Thymus (tissue), 11 donors: ENCODE data around the gene PCMTD2. TPM values are rescaled to one million over a fixed set of nuclear protein-coding genes. Genes with fewer than 3 reads are reported as not detected.
A peak's percentile ranks its signal among the peaks of the same experiment; 100 is the strongest.

Source experiments
- DNase-seq, 9 donors: peaks; one replicate each; pipeline ENCODE4 v3.0.0-alpha.2; 2013; ENCODE audit warnings: low spot score in 9 of 9, low read depth in 6 of 9, missing footprints in 1 of 9
- H3K27ac ChIP-seq, 2 donors: one replicate each; pipeline ENCODE4 v1.5.1; 2013; ENCODE audit warnings: control low read depth in 1 of 2, low read depth in 1 of 2, low read length in 1 of 2, mild to moderate bottlenecking in 1 of 2, moderate library complexity in 1 of 2
- H3K27me3 ChIP-seq, 2 donors: one replicate each; pipeline ENCODE4 v1.5.1; 2013; ENCODE audit warnings: low read length in 1 of 2; ENCODE audit not compliant: control insufficient read depth in 2 of 2, insufficient read depth in 1 of 2
- H3K36me3 ChIP-seq, 2 donors: one replicate each; pipeline ENCODE4 v1.5.1; 2013; ENCODE audit warnings: low read length in 1 of 2, mild to moderate bottlenecking in 1 of 2, moderate library complexity in 1 of 2; ENCODE audit not compliant: control insufficient read depth in 2 of 2, insufficient read depth in 2 of 2
- H3K4me1 ChIP-seq, 2 donors: one replicate each; pipeline ENCODE4 v1.5.1; 2013; ENCODE audit warnings: low read length in 2 of 2; ENCODE audit not compliant: control insufficient read depth in 2 of 2, insufficient read depth in 2 of 2
- H3K4me3 ChIP-seq, 2 donors: one replicate each; pipeline ENCODE4 v1.5.1; 2013; ENCODE audit warnings: low read length in 2 of 2, control low read depth in 1 of 2, mild to moderate bottlenecking in 1 of 2
- H3K9me3 ChIP-seq, 2 donors: one replicate each; pipeline ENCODE4 v1.5.1; 2013; ENCODE audit warnings: low read length in 1 of 2, mild to moderate bottlenecking in 1 of 2; ENCODE audit not compliant: control insufficient read depth in 2 of 2, insufficient read depth in 1 of 2
- WGBS: extraction: QIAGEN DNeasy Blood & Tissue Kit; methylation state at CpG from one replicate; pipeline ENCODE4 v1.1.7; 2013; 5-methylcytosine and 5-hydroxymethylcytosine counted together
- polyA plus RNA-seq: library from polyadenylated mRNA; stranded (reverse); fragments of 200-250 nt; gene quantifications from one replicate; pipeline ENCODE4 v1.2.3, GENCODE V29; 2013
- total RNA-seq: library from RNA; stranded (reverse); fragments of 120-200 nt; gene quantifications from one replicate; pipeline ENCODE4 v1.2.4, GENCODE V29; 2013
- donor health status: healthy.

PCMTD2 gene
- total and polyA plus RNA-seq, 2 donors: 40.6 to 123 TPM

GRCh38 chr20:64214113-64214512 is 41.4 kb upstream of the PCMTD2 start:
- WGBS: 98% methylated on average over 10 of the region's 10 CpGs
- peaks cover 0 to 9% of the 10 kb centered on the region in 2 donors for H3K4me1 ChIP-seq

GRCh38 chr20:64214952-64215351 is 40.6 kb upstream of the PCMTD2 start:
- no peaks in the 10 kb centered on the region for H3K9me3 ChIP-seq
- H3K27me3 ChIP-seq: peaks cover 0 to 3% of the 10 kb centered on the region in 2 donors
- WGBS: 29% methylated on average over 6 of the region's 6 CpGs
- H3K4me1 ChIP-seq: peaks cover 0 to 9% of the 10 kb centered on the region in 2 donors
- DNase-seq: peak in 1 of 9 donors; percentile 19
- H3K4me3 ChIP-seq: no peak overlapping the region
- H3K36me3 ChIP-seq: no peaks in the 10 kb centered on the region
- no peak overlapping the region for H3K27ac ChIP-seq

More at GRCh38 chr20:64214113-64214512, 41.4 kb upstream of the PCMTD2 start:
- H3K4me3 ChIP-seq: no peak overlapping the region
- H3K27ac ChIP-seq: no peak overlapping the region
- no peak for DNase-seq
- no peaks in the 10 kb centered on the region for H3K27me3 ChIP-seq
- no peaks in the 10 kb centered on the region for H3K9me3 ChIP-seq
- no peaks in the 10 kb centered on the region for H3K36me3 ChIP-seq

- H3K27me3 ChIP-seq: peaks cover 0 to 3% of the 10 kb centered on the region in 2 donors
- H3K9me3 ChIP-seq: no peaks in the 10 kb centered on the region
- no peak for DNase-seq
- H3K36me3 ChIP-seq: no peaks in the 10 kb centered on the region
- 86% methylated on average over 3 of the region's 3 CpGs for WGBS
- H3K4me3 ChIP-seq: no peak overlapping the region
- H3K4me1 ChIP-seq: peaks cover 0 to 9% of the 10 kb centered on the region in 2 donors
- H3K27ac ChIP-seq: no peak overlapping the region
Observed at GRCh38 chr20:64216036-64216435, 39.5 kb upstream of the PCMTD2 start.

- H3K27ac ChIP-seq: no peak overlapping the region
- H3K9me3 ChIP-seq: no peaks in the 10 kb centered on the region
- H3K27me3 ChIP-seq: peaks cover 0 to 3% of the 10 kb centered on the region in 2 donors
- H3K36me3 ChIP-seq: no peaks in the 10 kb centered on the region
- 95% methylated on average over 11 of the region's 11 CpGs for WGBS
- peaks cover 0 to 12% of the 10 kb centered on the region in 2 donors for H3K4me1 ChIP-seq
- no peak overlapping the region for H3K4me3 ChIP-seq
- DNase-seq: no peak
Observed at GRCh38 chr20:64216910-64217309, 38.6 kb upstream of the PCMTD2 start.

- Histone ChIP-seq H3K9me3 (no peaks in the 10 kb centered on the region), H3K4me3 (no peak overlapping the region), H3K36me3 (no peaks in the 10 kb centered on the region), H3K27ac (no peak overlapping the region), H3K27me3 (peaks cover 0 to 3% of the 10 kb centered on the region in 2 donors), H3K4me1 (peaks cover 0 to 12% of the 10 kb centered on the region in 2 donors)
- 96% methylated on average over 13 of the region's 13 CpGs for WGBS
- no peak for DNase-seq
Observed at GRCh38 chr20:64217539-64218221, 37.9 kb upstream of the PCMTD2 start.

GRCh38 chr20:64219202-64219601 is 36.3 kb upstream of the PCMTD2 start:
- WGBS: 83% methylated on average over 12 of the region's 12 CpGs
- H3K9me3 ChIP-seq: no peaks in the 10 kb centered on the region

GRCh38 chr20:64219730-64220129 is 35.8 kb upstream of the PCMTD2 start:
- Histone ChIP-seq H3K4me1 (peaks cover 0 to 15% of the 10 kb centered on the region in 2 donors), H3K27me3 (peaks cover 0 to 3% of the 10 kb centered on the region in 2 donors), H3K4me3 (no peak overlapping the region), H3K36me3 (no peaks in the 10 kb centered on the region), H3K9me3 (no peaks in the 10 kb centered on the region), H3K27ac (no peak overlapping the region)
- no peak for DNase-seq
- 98% methylated on average over 16 of the region's 16 CpGs for WGBS

More at GRCh38 chr20:64219202-64219601, 36.3 kb upstream of the PCMTD2 start:
- Histone ChIP-seq H3K36me3 (no peaks in the 10 kb centered on the region), H3K27me3 (peaks cover 0 to 3% of the 10 kb centered on the region in 2 donors), H3K27ac (no peak overlapping the region), H3K4me3 (no peak overlapping the region), H3K4me1 (peaks cover 0 to 19% of the 10 kb centered on the region in 2 donors)
- DNase-seq: no peak

GRCh38 chr20:64220420-64220819 is 35.1 kb upstream of the PCMTD2 start:
- H3K27me3 ChIP-seq: peaks cover 0 to 3% of the 10 kb centered on the region in 2 donors
- no peak for DNase-seq
- H3K27ac ChIP-seq: no peak overlapping the region
- no peaks in the 10 kb centered on the region for H3K36me3 ChIP-seq
- 92% methylated on average over 8 of the region's 8 CpGs for WGBS
- peaks cover 0 to 14% of the 10 kb centered on the region in 2 donors for H3K4me1 ChIP-seq
- H3K9me3 ChIP-seq: no peaks in the 10 kb centered on the region
- H3K4me3 ChIP-seq: no peak overlapping the region

GRCh38 chr20:64220891-64221527 is 34.5 kb upstream of the PCMTD2 start:
- Histone ChIP-seq H3K9me3 (no peaks in the 10 kb centered on the region), H3K4me1 (peaks cover 0 to 14% of the 10 kb centered on the region in 2 donors), H3K27ac (no peak overlapping the region), H3K36me3 (no peaks in the 10 kb centered on the region), H3K4me3 (no peak overlapping the region), H3K27me3 (peaks cover 0 to 3% of the 10 kb centered on the region in 2 donors)
- DNase-seq: no peak
- 74% methylated on average over 17 of the region's 17 CpGs for WGBS
